RWPE1 (cell line): ENCODE results near the gene OR51E1.

Experiments used
- CTCF ChIA-PET: fragments of 350-600 bp; sonication (Branson Sonifier 250); formaldehyde crosslinking; extraction: SDS; loops from one replicate; lab custom pipeline; 2021; lab: Yijun Ruan, JAX
- POLR2A ChIA-PET: fragments of 400-600 bp; formaldehyde crosslinking; extraction: SDS; loops from one replicate; lab custom pipeline; 2020; ENCODE audit warnings: antibody characterized with exemption; ENCODE audit not compliant: low non-redundant PET; lab: Yijun Ruan, JAX
- DNase-seq: peaks from one replicate; pipeline ENCODE4 v3.0.0; 2012; ENCODE audit warnings: low spot score
- H3K27ac ChIP-seq: fragments of 450-650 bp; 2 replicates; pipeline ENCODE4 v1.5.1; 2017
- CTCF ChIP-seq: fragments of 450-650 bp; conservative IDR thresholded peaks from 2 replicates; pipeline ENCODE4 v1.5.1; 2017; ENCODE audit warnings: low read depth, mild to moderate bottlenecking

The OR51E1 gene

GRCh38 chr11:4700436-4700820 is 56.6 kb downstream of the OR51E1 start:
- ChIA-PET POLR2A (no interaction called here), CTCF (no interaction called here)
- no peak overlapping the region for H3K27ac ChIP-seq
- TF ChIP-seq CTCF: no peak
- DNase-seq: no peak

- no peak for DNase-seq
- CTCF ChIA-PET: interaction anchor here (0.6 kb wide), 1 partner anchor 13 kb away, joined by 3 read pairs; no protein-coding TSS in a partner anchor
- no peak within 1 kb of the TSS for H3K27ac ChIP-seq
- POLR2A ChIA-PET: no interaction called here
- no peak for TF ChIP-seq CTCF
These were observed 60.4 kb downstream of the OR51E1 start, which contains the start of gene MMP26 for GRCh38 chr11:4704054-4704789. TSS of gene MMP26 (plus strand) at chr11:4704784.

- TF ChIP-seq CTCF: no peak
- DNase-seq: no peak
- ChIA-PET POLR2A (no interaction called here), CTCF (interaction anchor here (0.6 kb wide), 1 partner anchor 12 kb away, joined by 3 read pairs; no protein-coding TSS in a partner anchor)
- H3K27ac ChIP-seq: no peak overlapping the region
These were observed 61.1 kb downstream of the OR51E1 start for GRCh38 chr11:4704790-4705334.
